ENCODE data around the gene EBLN2.

Gene EBLN2

GRCh38 chr3:73107676-73108187, 46.3 kb downstream of the EBLN2 start:
- no peak for DNase-seq (ENCODE audit: low spot score)

- no peak for DNase-seq (ENCODE audit: low spot score)
Measured at GRCh38 chr3:73108750-73109149, 47.3 kb downstream of the EBLN2 start.

GRCh38 chr3:73110530-73110929, 49.1 kb downstream of the EBLN2 start:
- no peak for DNase-seq (ENCODE audit: low spot score)

Measured in hepatic stellate cell (primary cell).